Measurements from ENCODE around the gene USP19.

The USP19 gene

DNA sequence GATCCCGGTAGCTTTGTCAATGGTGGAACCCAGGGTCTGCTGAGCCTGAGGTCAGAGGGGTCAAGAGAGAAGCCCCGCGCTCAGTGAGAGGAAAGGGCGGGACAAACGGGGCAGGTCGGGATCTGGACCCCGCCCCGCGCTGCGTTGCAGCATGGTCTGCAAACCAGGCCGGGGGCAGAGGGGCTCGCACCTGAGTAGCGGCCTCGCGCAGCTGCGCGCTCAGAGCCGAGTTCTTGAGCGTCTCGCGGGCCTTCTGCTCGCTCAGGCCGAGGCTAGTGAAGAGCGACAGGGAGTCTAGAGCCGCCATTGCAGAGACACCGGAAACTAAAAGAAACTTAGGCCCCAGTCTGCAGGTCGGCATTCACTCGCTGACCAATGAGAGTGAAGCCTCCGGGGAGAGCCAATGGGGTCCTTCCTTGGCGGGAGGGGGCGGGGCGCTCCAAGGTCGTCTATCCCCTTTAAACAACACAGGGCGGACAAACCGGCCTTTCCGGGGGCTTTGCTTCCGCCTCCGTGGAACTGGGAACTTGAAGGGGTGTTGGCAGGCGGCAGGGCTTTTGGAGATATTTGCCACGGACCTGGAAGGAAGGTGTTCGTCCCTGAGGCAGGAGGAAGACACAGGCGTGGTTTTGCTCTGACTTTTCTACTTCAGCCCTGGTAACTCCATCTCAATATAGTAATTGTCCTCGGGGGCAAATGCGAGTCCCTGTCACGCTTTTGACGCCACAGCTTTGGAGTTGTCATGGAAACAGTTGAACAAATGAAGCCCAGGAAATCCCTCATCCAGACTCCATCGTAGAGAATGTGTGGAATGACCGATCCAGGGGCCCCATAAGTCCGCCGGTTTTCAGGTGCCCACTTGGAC is 16.0 kb downstream of the USP19 start, which contains the start of gene QARS1:
Gene QARS1 (minus strand): TSS at position 331 of the 865 bp plus-strand sequence. CDS start 24 bp downstream, at position 307.
- DNase-seq (ENCODE audit: low read depth in 2 of 2) = peak; percentile 70 to 81

DNA sequence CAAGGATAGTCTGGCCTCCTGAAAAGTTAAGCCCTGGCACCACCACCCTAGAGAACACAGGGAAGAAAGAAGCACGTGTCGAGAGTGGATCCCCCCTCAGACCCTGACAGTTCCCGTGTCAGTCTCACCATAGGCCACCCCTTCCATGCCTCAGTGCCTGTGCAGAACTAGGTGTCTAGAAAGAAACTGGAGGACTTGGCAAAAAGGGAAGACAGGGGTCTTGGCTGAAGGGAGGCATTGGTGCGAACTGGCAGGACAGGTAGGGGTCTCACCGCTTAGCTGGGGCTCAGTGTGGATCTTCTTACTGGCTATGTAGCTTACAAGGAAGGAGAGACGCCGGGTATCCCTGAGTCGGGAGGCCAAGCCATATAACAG is 16.6 kb downstream of the USP19 start:
- DNase-seq (ENCODE audit: low read depth in 2 of 2) = no peak

DNA sequence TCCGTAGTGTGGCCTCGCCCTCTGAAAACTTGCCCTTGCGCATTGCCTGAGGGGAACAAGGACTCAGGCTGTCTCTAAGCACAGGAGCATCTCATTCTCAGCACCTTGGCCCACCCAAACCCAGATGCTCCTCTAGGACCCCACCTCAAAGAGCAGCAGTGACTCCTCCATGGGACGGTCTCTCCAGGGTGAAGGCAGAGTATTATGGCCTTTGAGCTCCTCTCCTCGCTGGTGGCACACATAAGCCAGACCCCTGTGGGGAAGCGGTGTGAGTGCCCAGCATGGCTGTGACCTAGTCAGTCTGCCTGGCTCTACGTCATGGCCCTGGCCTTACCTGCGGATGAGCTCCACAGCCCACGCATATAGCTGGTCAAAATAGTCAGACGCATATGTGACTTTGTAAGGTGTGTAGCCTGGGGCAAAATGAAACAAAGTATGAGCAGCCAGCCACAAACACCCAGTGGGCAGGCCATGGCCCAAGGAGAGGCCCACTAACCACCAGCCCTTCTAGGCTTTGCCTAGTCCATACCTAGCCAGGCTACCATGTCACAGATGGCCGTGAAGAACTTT is 20.5 kb downstream of the USP19 start:
- no peak for DNase-seq (ENCODE audit: low read depth in 2 of 2)

DNA sequence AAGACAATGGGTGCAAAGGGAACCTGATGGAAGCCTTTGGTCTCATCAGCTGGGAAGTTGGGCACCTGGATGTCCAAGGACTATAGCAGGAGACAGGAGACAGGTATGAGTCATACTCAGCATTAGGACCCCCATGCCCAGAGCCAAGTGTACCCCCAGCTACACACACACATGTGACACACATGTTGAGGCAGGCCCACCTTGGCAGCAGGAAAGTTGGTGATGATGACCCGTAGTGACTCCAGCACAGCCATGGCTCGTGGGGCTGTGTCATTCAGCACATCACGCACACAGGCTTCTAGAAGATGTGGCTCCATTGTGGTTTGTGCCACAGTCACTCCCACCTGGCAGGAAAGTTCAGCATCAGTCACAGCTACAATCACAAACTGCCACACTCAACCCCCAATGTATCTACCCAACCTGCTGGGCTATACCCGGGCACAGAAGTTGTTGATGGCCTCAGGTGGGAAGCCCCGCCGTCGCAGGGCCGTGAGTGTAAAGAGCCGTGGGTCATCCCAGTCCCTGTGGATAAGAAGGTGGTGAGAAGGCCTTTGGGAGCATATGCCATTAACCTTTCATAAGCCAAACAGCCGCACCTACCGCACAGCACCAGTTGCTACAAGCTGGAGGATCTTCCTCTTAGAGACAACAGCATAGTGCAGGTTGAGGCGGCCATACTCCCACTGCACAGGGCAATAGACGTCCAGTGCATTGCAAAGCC is 21.6 kb downstream of the USP19 start:
- no peak for DNase-seq (ENCODE audit: low read depth in 2 of 2)

DNA sequence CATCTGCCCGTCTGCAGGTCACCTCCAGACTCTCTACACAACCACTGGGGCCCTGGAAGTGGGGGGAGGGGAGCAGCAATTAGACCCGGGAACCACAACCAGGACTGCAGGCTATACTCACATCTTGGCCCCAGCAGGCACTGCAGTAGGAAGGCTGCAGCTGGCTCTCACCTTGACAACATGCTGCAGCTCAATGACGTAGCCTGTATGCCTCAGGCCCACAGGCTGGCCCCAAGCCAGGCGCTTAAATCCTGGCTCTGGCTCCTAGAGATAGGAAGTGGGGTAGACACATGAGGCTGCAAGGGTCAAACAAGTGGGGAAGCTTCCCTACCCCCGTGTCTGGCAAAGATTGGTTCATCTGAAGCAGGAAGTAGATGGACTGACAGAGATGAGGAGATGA is 22.2 kb downstream of the USP19 start:
- DNase-seq (ENCODE audit: low read depth in 2 of 2) = no peak

DNA sequence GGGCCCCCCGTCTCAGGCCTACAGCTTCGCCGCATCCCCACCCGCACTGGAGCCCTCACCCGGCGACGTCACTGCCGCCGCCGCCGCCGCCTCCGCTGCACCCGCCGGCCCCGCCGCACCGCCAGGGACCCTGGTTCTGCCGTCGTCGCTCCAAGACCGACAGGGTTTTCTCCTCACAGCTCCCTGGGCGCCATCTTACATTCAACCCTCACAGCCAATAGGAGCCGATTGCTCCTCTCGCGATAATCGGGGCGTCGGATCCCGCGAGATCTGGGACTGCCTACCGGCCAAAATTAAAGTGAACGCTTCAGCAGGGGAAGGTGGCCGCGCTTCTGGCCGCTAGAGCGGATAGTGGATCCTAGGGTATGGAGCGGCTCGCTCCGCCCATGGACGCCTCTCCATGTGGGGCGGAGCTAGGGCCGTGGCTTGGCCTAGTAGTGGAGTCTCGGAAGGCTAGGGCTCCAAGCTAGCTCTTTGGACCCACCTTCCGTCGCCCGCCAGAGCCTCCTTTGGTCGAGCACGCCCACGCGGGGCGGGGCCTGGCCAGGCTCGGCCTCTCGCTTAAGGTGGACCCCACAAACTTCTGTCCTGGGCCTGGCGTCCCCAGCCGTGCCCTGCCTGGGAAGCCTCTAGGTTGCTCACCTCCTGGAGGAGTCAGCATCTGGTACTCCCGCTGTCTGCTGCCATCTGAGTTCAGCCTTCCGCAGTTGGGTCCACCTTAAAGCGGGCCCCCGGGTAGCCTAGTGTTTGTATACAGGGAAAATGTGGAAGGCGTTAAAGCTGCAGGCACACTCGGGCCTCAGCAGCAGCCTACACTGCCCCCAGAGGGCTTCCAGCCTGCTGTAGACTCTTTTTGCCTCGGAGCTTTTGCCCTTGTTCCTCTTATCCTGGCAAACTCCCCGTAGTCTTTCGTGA is 26.5 kb downstream of the USP19 start, which contains the start of gene QRICH1:
Gene QRICH1 (minus strand): TSS at position 219 of the 915 bp plus-strand sequence. CDS start 17,054 bp downstream, outside the sequence.
- DNase-seq (ENCODE audit: low read depth in 2 of 2) = peak; percentile 92 to 93

DNA sequence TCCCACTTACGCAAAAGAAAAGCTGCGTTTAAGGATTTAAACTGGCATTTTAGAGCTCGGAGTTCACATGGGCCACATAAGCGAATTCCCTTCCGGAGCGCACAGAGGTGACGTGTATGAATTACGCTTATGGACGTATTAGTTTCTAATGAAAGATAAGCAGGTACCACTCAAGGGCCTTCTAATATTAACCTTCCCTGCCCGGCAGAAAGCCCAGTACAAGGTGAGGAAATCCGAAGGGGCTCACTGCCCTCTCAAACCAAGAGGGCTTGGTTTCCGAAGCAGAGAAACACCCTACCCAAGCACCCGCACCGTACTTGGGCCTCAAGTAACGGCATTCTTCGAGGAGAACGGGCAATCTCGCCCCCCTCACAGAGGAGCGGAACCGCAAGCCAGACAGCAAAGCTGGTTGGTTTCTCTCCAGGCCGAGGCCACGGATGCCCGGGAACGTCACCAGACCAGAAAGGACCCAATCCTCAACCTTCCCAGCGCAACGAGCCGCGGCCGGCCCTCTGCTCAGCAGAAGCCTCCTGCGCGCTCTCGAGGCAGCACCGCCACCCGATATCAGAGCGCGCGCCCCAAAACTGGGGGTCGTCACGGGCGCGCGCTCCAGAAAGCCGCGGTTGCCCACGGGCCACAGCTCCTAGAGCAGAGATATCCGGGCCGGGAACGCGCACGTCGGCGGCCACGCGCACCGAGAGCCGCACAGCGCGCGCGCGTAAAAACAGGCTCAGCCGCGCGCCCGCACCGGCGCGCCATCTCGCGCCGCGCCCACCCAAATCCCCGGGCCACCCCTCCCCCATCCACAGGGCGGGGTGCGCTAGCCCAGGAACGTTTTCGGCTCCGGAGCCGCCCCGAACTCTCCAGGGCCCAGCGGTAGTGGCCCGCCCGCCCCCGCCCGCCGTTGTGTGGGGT is 27.4 kb downstream of the USP19 start:
- peak; percentile 59 to 61 for DNase-seq (ENCODE audit: low read depth in 2 of 2)

DNA sequence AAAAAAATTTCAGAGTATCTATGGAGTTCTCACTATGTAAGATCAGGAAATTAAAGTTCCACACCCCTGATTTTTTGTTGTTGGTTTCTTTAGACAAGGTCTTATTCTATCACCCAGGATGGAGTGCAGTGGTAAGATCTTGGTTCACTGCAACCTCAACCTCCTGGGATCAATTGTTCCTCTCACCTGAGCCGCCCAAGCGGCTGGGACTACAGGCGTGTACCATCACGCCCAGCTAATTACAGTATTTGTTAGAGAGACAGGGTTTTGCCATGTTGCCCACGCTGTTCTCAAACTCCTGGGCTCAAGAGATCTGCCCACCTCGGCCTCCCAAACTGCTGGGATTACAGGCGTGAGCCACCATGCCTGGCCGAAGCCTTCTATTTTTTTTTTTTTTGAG is 39.2 kb downstream of the USP19 start:
- DNase-seq (ENCODE audit: low read depth in 2 of 2) = no peak

DNA sequence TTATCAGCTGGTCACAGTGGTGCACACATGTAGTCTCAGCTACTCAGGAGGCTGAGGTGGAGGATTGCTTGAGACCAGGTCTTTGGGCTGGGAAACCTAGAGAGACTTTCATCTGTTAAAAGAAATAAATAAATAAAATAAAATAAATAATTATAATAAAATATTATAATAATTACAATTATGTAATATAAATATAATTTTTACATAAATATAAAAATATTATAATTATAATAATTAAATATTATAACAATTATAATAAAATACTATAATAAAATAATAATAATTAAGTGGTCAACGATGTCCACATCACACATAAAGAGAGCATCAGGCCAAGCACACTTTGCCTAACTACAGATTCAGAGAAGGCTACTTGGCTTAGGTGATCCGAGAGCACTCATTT is 41.4 kb downstream of the USP19 start:
- no peak for DNase-seq (ENCODE audit: low read depth in 2 of 2)

DNA sequence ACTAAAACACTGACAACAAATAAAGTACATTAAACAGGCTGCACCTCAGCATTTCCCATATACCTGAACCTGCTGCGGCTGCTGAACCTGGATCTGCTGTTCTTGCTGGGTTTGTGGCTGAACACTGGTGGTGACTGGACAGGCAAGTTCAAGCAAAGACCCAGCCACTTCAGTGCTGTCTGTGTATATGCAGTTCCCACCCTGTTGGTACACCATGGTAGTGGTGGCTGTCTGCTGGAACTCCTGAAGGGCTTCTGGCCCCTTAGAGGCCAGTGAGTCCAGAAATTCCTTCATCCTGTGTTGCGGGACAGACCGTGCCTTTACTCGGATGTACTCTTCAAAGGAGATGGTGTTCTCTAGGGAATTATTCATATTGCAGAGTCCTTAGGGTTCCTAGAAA is 44.0 kb downstream of the USP19 start:
- DNase-seq (ENCODE audit: low read depth in 2 of 2) = no peak

DNA sequence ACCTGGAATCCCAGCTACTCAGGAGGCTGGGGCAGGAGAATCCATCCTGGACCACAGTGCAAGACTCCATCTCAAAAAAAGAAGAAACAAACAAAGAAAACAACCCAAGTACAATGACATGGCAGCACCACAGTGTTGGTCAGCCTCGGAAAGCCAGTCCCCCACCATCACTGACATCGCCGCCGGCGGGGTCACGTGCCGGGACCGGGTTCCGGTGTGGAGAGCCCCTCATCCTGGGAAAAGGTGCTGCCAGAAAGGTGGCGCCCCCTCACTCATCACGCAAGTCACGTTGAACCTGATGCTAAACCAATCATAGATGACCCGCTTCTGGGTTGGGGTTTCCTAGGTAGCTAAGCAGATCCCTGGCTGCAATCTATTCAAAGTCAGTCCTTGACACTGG is 44.5 kb downstream of the USP19 start:
- no peak for DNase-seq (ENCODE audit: low read depth in 2 of 2)

All from activated CD8-positive, alpha-beta memory T cell treated with anti-CD3 and anti-CD28 coated beads for 4 hours (primary cell).